Astrocyte (in vitro differentiated cells and primary cell): Measurements from ENCODE around the gene NEXMIF. TPM values are rescaled to one million over a fixed set of nuclear protein-coding genes. Genes with fewer than 3 reads are reported as not detected.
"Not testable (repeated sequence)": the region's sequence is repeated elsewhere in the genome, so short reads cannot be mapped to it uniquely, and the experiment has no call there.

Experiments
- DNase-seq: peaks from one replicate; pipeline ENCODE4 v3.0.0-alpha.2; 2010; ENCODE audit warnings: low read depth
- FAIRE-seq: peaks from 2 replicates; lab custom pipeline; 2011; peaks lifted over from hg19 to GRCh38; lab: Jason Lieb, UNC
- H2AFZ ChIP-seq: 2 replicates; pipeline ENCODE4 v1.6.0; 2012; ENCODE audit warnings: low read depth, low read length, inconsistent platforms
- H3K27ac ChIP-seq: 2 replicates; pipeline ENCODE4 v1.5.1; 2011; ENCODE audit warnings: low read depth, low read length, inconsistent platforms
- H3K27me3 ChIP-seq: 2 replicates; pipeline ENCODE4 v1.6.0; 2011; ENCODE audit warnings: low read length, inconsistent platforms; ENCODE audit not compliant: insufficient read depth
- H3K36me3 ChIP-seq: 2 replicates; pipeline ENCODE4 v1.5.1; 2011; ENCODE audit warnings: low read length, inconsistent platforms; ENCODE audit not compliant: insufficient read depth
- H3K4me1 ChIP-seq: 2 replicates; pipeline ENCODE4 v1.5.1; 2011; ENCODE audit warnings: low read length, inconsistent platforms; ENCODE audit not compliant: insufficient read depth
- H3K4me2 ChIP-seq: 2 replicates; pipeline ENCODE4 v1.6.0; 2012; ENCODE audit warnings: low read length, inconsistent platforms
- H3K4me3 ChIP-seq: 2 replicates; pipeline ENCODE4 v1.5.1; 2011; ENCODE audit warnings: low read depth, mild to moderate bottlenecking, low read length, inconsistent platforms; ENCODE audit not compliant: insufficient read depth
- H3K79me2 ChIP-seq: 2 replicates; pipeline ENCODE4 v1.6.0; 2012; ENCODE audit warnings: mild to moderate bottlenecking, low read length, inconsistent platforms; ENCODE audit not compliant: insufficient read depth
- H3K9ac ChIP-seq: 2 replicates; pipeline ENCODE4 v1.6.0; 2012; ENCODE audit warnings: mild to moderate bottlenecking, low read length, inconsistent platforms
- H3K9me3 ChIP-seq: 2 replicates; pipeline ENCODE4 v1.5.1; 2012; ENCODE audit warnings: low read depth, mild to moderate bottlenecking, low read length, inconsistent platforms; ENCODE audit not compliant: insufficient read depth
- H4K20me1 ChIP-seq: 2 replicates; pipeline ENCODE4 v1.6.0; 2012; ENCODE audit warnings: low read length, inconsistent platforms; ENCODE audit not compliant: insufficient read depth
- H3K27ac Mint-ChIP-seq: one replicate; pipeline ENCODE4 v1.8.0; 2021; ENCODE audit warnings: mild to moderate bottlenecking, mixed read lengths; ENCODE audit not compliant: unreplicated experiment
- H3K27me3 Mint-ChIP-seq: one replicate; pipeline ENCODE4 v1.8.0; 2021; ENCODE audit warnings: low read depth, mixed read lengths; ENCODE audit not compliant: unreplicated experiment
- H3K36me3 Mint-ChIP-seq: one replicate; pipeline ENCODE4 v1.8.0; 2021; ENCODE audit warnings: low read depth, mixed read lengths; ENCODE audit not compliant: unreplicated experiment
- H3K4me1 Mint-ChIP-seq: one replicate; pipeline ENCODE4 v1.8.0; 2021; ENCODE audit warnings: low read depth, mixed read lengths; ENCODE audit not compliant: unreplicated experiment
- H3K4me3 Mint-ChIP-seq: one replicate; pipeline ENCODE4 v1.8.0; 2021; ENCODE audit warnings: mild to moderate bottlenecking, moderate library complexity, mixed read lengths; ENCODE audit not compliant: unreplicated experiment
- H3K9me3 Mint-ChIP-seq: one replicate; pipeline ENCODE4 v1.8.0; 2021; ENCODE audit warnings: mild to moderate bottlenecking, mixed read lengths; ENCODE audit not compliant: unreplicated experiment
- CTCF ChIP-seq: IDR thresholded peaks from 2 replicates; pipeline ENCODE4 v1.5.1; 2011; ENCODE audit warnings: low read depth, mild to moderate bottlenecking, inconsistent platforms, low read length, moderate library complexity; ENCODE audit not compliant: insufficient read depth
- EZH2 ChIP-seq: IDR thresholded peaks from 2 replicates; pipeline ENCODE4 v1.6.1; 2012; ENCODE audit warnings: mild to moderate bottlenecking, low read length, inconsistent platforms; ENCODE audit not compliant: insufficient read depth
- total RNA-seq: library from RNA; stranded (reverse); gene quantifications from 2 replicates; pipeline ENCODE4 v1.2.1, GENCODE V29; 2021

Gene NEXMIF
- total RNA-seq, 1 donor from 2014 or later: 0.48 TPM

- Mint-ChIP-seq H3K4me1 (no peaks in the 10 kb centered on the region), H3K27me3 (no peaks in the 10 kb centered on the region), H3K9me3 (no peaks in the 10 kb centered on the region), H3K4me3 (no peak overlapping the region), H3K36me3 (no peaks in the 10 kb centered on the region), H3K27ac (no peak overlapping the region)
- Histone ChIP-seq H3K4me2 (no peak overlapping the region), H4K20me1 (no peaks in the 10 kb centered on the region), H2AFZ (no peak overlapping the region), H3K9ac (no peak overlapping the region), H3K27ac (no peak overlapping the region), H3K79me2 (no peaks in the 10 kb centered on the region), H3K9me3 (no peaks in the 10 kb centered on the region), H3K27me3 (no peaks in the 10 kb centered on the region), H3K4me1 (no peaks in the 10 kb centered on the region), H3K4me3 (no peak overlapping the region), H3K36me3 (no peaks in the 10 kb centered on the region)
- DNase-seq (no peak), FAIRE-seq (no peak)
- TF ChIP-seq CTCF (no peak), EZH2 (no peak)
These were observed 188.8 kb downstream of the NEXMIF start for GRCh38 chrX:74736450-74736849.

- no peaks in the 10 kb centered on the region for H3K27me3 ChIP-seq
- no peaks in the 10 kb centered on the region for H3K4me1 Mint-ChIP-seq
- FAIRE-seq (no peak), DNase-seq (no peak)
- no peaks in the 10 kb centered on the region for H3K36me3 ChIP-seq
- TF ChIP-seq EZH2 (no peak), CTCF (no peak)
- no peaks in the 10 kb centered on the region for H3K9me3 ChIP-seq
- no peaks in the 10 kb centered on the region for H3K79me2 ChIP-seq
- no peaks in the 10 kb centered on the region for H4K20me1 ChIP-seq
- no peaks in the 10 kb centered on the region for H3K4me1 ChIP-seq
- no peak overlapping the region for H3K9ac ChIP-seq
- H3K4me3 ChIP-seq: no peak overlapping the region
- H3K27me3 Mint-ChIP-seq: no peaks in the 10 kb centered on the region
- no peaks in the 10 kb centered on the region for H3K36me3 Mint-ChIP-seq
- no peaks in the 10 kb centered on the region for H3K9me3 Mint-ChIP-seq
- no peak overlapping the region for H3K4me2 ChIP-seq
- no peak overlapping the region for H3K4me3 Mint-ChIP-seq
- no peak overlapping the region for H2AFZ ChIP-seq
- H3K27ac ChIP-seq: no peak overlapping the region
- H3K27ac Mint-ChIP-seq: no peak overlapping the region
These were observed 220.0 kb downstream of the NEXMIF start for GRCh38 chrX:74705269-74705668.

DNA sequence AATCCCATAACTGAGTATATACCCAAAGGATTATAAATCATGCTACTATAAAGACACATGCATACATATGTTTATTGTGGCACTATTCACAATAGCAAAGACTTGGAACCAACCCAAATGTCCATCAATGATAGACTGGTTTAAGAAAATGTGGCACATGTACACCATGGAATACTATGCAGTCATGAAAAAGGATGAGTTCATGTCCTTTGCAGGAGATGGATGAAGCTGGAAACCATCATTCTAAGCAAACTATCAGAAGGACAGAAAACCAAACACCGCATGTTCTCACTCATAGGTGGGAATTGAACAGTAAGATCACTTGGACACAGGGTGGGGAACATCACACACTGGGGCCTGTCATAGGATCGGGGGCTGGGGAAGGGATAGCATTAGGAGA lies 223.9 kb downstream of the NEXMIF start:
- not testable (repeated sequence) for H2AFZ ChIP-seq, H3K27ac ChIP-seq, H3K4me3 Mint-ChIP-seq, H3K36me3 Mint-ChIP-seq, H3K36me3 ChIP-seq, FAIRE-seq, H3K27me3 ChIP-seq, H3K9me3 Mint-ChIP-seq, H3K4me3 ChIP-seq, H3K4me1 ChIP-seq, H3K79me2 ChIP-seq, H3K9me3 ChIP-seq, DNase-seq, H3K4me2 ChIP-seq, H3K9ac ChIP-seq, H3K4me1 Mint-ChIP-seq, H3K27ac Mint-ChIP-seq, H3K27me3 Mint-ChIP-seq, H4K20me1 ChIP-seq
